Lower leg skin (tissue), 4 donors: Measurements from ENCODE around the gene CTPS2. TPM values are rescaled to one million over a fixed set of nuclear protein-coding genes. Genes with fewer than 3 reads are reported as not detected.

Experiments used
- DNase-seq, 2 donors: peaks; one replicate each; pipeline ENCODE4 v3.0.0-alpha.2; 2019; ENCODE audit warnings: low spot score in 2 of 2
- H3K4me3 ChIP-seq: fragments of 200-600 bp; sonication (generic); 2 replicates; pipeline ENCODE4 v1.5.1; 2017; ENCODE audit warnings: mild to moderate bottlenecking, low read depth; ENCODE audit not compliant: poor library complexity, severe bottlenecking
- CTCF ChIP-seq, 3 donors: fragments of 450-650 bp; IDR thresholded peaks; one replicate each; pipeline ENCODE4 v1.5.1; 2016; ENCODE audit warnings: antibody characterized with exemption in 3 of 3, mild to moderate bottlenecking in 3 of 3, moderate library complexity in 2 of 3
- POLR2A ChIP-seq, 2 donors: fragments of 450-650 bp; IDR thresholded peaks; one replicate each; pipeline ENCODE4 v1.6.1; 2016 to 2017; ENCODE audit warnings: antibody characterized with exemption in 2 of 2, mild to moderate bottlenecking in 1 of 2, moderate library complexity in 1 of 2
- WGBS, 2 donors: methylation state at CpG; one replicate each; pipeline ENCODE4 v1.1.5; 2018; 5-methylcytosine and 5-hydroxymethylcytosine counted together
- intact Hi-C: fragments of 100-400 bp; cut with DNase I; formaldehyde crosslinking; loops from one replicate; pipeline ENCODE4 v1.15.0; 2023; ENCODE audit warnings: low total_unique reads
- total RNA-seq, 4 donors: library from RNA; depleted of rRNA; stranded (reverse); fragments of >200 nt; gene quantifications; one replicate each; pipeline ENCODE4 v1.1.0, GENCODE V29; 2016

CTPS2 gene
- total RNA-seq, 4 donors from 2014 or later, result 6.7 to 11.1 (median 9.3) TPM

- H3K4me3 ChIP-seq, result no peak overlapping the region
- TF ChIP-seq CTCF (IDR thresholded peaks at IDR 0.05), result no peak
- TF ChIP-seq POLR2A (IDR thresholded peaks at IDR 0.05), result no peak
- 90 to 96% methylated on average over 5 of the region's 5 CpGs for WGBS, 2 donors
- intact Hi-C loops, result no loop called here
- DNase-seq, result no peak
These were observed 33.2 kb upstream of the CTPS2 start for GRCh38 chrX:16745659-16746058.

- no peak overlapping the region for H3K4me3 ChIP-seq
- intact Hi-C loops, result no loop called here
- DNase-seq, result no peak
- 94 to 96% methylated on average over 3 to 5 of the region's 5 CpGs for WGBS, 2 donors
- TF ChIP-seq CTCF (IDR thresholded peaks at IDR 0.05), result no peak
- no peak for TF ChIP-seq POLR2A (IDR thresholded peaks at IDR 0.05)
These were observed 32.6 kb upstream of the CTPS2 start for GRCh38 chrX:16745102-16745501.

GRCh38 chrX:16743604-16744325 lies 31.3 kb upstream of the CTPS2 start:
- intact Hi-C loops, result no loop called here
- H3K4me3 ChIP-seq, result no peak overlapping the region
- TF ChIP-seq CTCF (IDR thresholded peaks at IDR 0.05) (no peak), POLR2A (IDR thresholded peaks at IDR 0.05) (no peak)
- no peak for DNase-seq
- WGBS, 2 donors, result 97% methylated on average over 12 of the region's 12 CpGs

- DNase-seq, result no peak
- no peak overlapping the region for H3K4me3 ChIP-seq
- whole genome bisulfite sequencing, 2 donors, result 74 to 76% methylated on average over 6 of the region's 6 CpGs
- intact Hi-C loops, result no loop called here
- TF ChIP-seq CTCF (IDR thresholded peaks at IDR 0.05), result no peak
- no peak for TF ChIP-seq POLR2A (IDR thresholded peaks at IDR 0.05)
These were observed 27.1 kb upstream of the CTPS2 start for GRCh38 chrX:16739574-16739973.

GRCh38 chrX:16737024-16737423 lies 24.6 kb upstream of the CTPS2 start:
- intact Hi-C loops, result no loop called here
- 93 to 96% methylated on average over 5 of the region's 5 CpGs for WGBS, 2 donors
- H3K4me3 ChIP-seq, result no peak overlapping the region
- TF ChIP-seq CTCF (IDR thresholded peaks at IDR 0.05) (no peak), POLR2A (IDR thresholded peaks at IDR 0.05) (no peak)
- DNase-seq, result no peak

- no peak for DNase-seq
- H3K4me3 ChIP-seq, result no peak overlapping the region
- no peak for TF ChIP-seq CTCF (IDR thresholded peaks at IDR 0.05)
- intact Hi-C loops, result no loop called here
These were observed 20.5 kb upstream of the CTPS2 start for GRCh38 chrX:16733013-16733412.
